ENCODE measurements around the gene AHSG. TPM values are rescaled to one million over a fixed set of nuclear protein-coding genes. Genes with fewer than 3 reads are reported as not detected.

The AHSG gene
- polyA plus RNA-seq, 1 experiment, result not detected

- ChIA-PET POLR2A (interaction anchor here (0.5 to 2.2 kb wide), 7 partner anchors 10 to 984 kb away, joined by 3 to 27 read pairs (median 3); partner anchors contain the start of gene EIF4A2), CTCF (interaction anchor here (0.7 to 10.3 kb wide), 5 partner anchors 46 to 626 kb away, joined by 3 to 78 read pairs (median 7); no protein-coding TSS in a partner anchor)
- Histone ChIP-seq H3K9me3 (ENCODE audit: control insufficient read depth, insufficient read depth, low read length) (no peaks in the 10 kb centered on the region; the same call in 1 of the 2 replicates), H3K27me3 (ENCODE audit: control insufficient read depth, insufficient read depth, low read length) (no peaks in the 10 kb centered on the region), H3K4me3 (ENCODE audit: low read depth, low read length) (peak overlapping the region; percentile 76), H3K27ac (ENCODE audit: low read depth, low read length) (no peak overlapping the region)
- DNase-seq (ENCODE audit: low read depth, low spot score), result no peak
- TF ChIP-seq CTCF (IDR thresholded peaks at IDR 0.05; ENCODE audit: low read depth, low read length), result no peak
Measured at GRCh38 chr3:186569779-186570095, 43.1 kb upstream of the AHSG start.

- peak; percentile 99 for DNase-seq (ENCODE audit: low read depth, low spot score)
- ChIA-PET CTCF (interaction anchor here (0.7 to 10.3 kb wide), 6 partner anchors 30 to 627 kb away, joined by 3 to 78 read pairs (median 7); no protein-coding TSS in a partner anchor), POLR2A (interaction anchor here (0.5 to 2.2 kb wide), 10 partner anchors 9 to 985 kb away, joined by 3 to 27 read pairs (median 3); partner anchors contain the start of genes EIF4A2 and RPL39L)
- no peaks in the 10 kb centered on the region; the same call in 1 of the 2 replicates for H3K9me3 ChIP-seq (ENCODE audit: control insufficient read depth, insufficient read depth, low read length)
- peak within 1 kb of the TSS; percentile 76 for H3K4me3 ChIP-seq (ENCODE audit: low read depth, low read length)
- no peaks in the 10 kb centered on the region for H3K27me3 ChIP-seq (ENCODE audit: control insufficient read depth, insufficient read depth, low read length)
- TF ChIP-seq CTCF (IDR thresholded peaks at IDR 0.05; ENCODE audit: low read depth, low read length), result no peak
- H3K27ac ChIP-seq (ENCODE audit: low read depth, low read length), result peak within 1 kb of the TSS; percentile 52
Measured at GRCh38 chr3:186570096-186570940, 42.5 kb upstream of the AHSG start, which contains the start of gene DNAJB11. TSS of gene DNAJB11 (plus strand) at chr3:186570720. CDS start at chr3:186570898, 178 bp downstream.

GRCh38 chr3:186570941-186571643, 41.8 kb upstream of the AHSG start:
- H3K27me3 ChIP-seq (ENCODE audit: control insufficient read depth, insufficient read depth, low read length), result no peaks in the 10 kb centered on the region
- CTCF ChIA-PET, result interaction anchor here (1.1 to 10.3 kb wide), 4 partner anchors 31 to 594 kb away, joined by 5 to 78 read pairs (median 8); no protein-coding TSS in a partner anchor
- peak overlapping the region; percentile 52 for H3K27ac ChIP-seq (ENCODE audit: low read depth, low read length)
- POLR2A ChIA-PET, result interaction anchor here (0.8 to 2.2 kb wide), 5 partner anchors 8 to 568 kb away, joined by 3 to 27 read pairs (median 3); partner anchors contain the start of genes EIF4A2 and RPL39L
- no peak for DNase-seq (ENCODE audit: low read depth, low spot score)
- TF ChIP-seq CTCF (IDR thresholded peaks at IDR 0.05; ENCODE audit: low read depth, low read length), result no peak
- H3K4me3 ChIP-seq (ENCODE audit: low read depth, low read length), result peak overlapping the region; percentile 74
- no peaks in the 10 kb centered on the region; the same call in 1 of the 2 replicates for H3K9me3 ChIP-seq (ENCODE audit: control insufficient read depth, insufficient read depth, low read length)

- TF ChIP-seq CTCF (IDR thresholded peaks at IDR 0.05; ENCODE audit: low read depth, low read length), result no peak
- no peak for DNase-seq (ENCODE audit: low read depth, low spot score)
- Histone ChIP-seq H3K27ac (ENCODE audit: low read depth, low read length) (no peak overlapping the region), H3K9me3 (ENCODE audit: control insufficient read depth, insufficient read depth, low read length) (no peaks in the 10 kb centered on the region; the same call in 1 of the 2 replicates), H3K27me3 (ENCODE audit: control insufficient read depth, insufficient read depth, low read length) (no peaks in the 10 kb centered on the region), H3K4me3 (ENCODE audit: low read depth, low read length) (peak overlapping the region; percentile 74)
- ChIA-PET POLR2A (no interaction called here), CTCF (interaction anchor here (2.0 to 10.3 kb wide), 2 partner anchors 31 to 44 kb away, joined by 8 to 78 read pairs; no protein-coding TSS in a partner anchor)
Measured at GRCh38 chr3:186571644-186572013, 41.2 kb upstream of the AHSG start.

Measured in AG04450 (cell line).